ENCODE data around the gene CLCA2.

DNA sequence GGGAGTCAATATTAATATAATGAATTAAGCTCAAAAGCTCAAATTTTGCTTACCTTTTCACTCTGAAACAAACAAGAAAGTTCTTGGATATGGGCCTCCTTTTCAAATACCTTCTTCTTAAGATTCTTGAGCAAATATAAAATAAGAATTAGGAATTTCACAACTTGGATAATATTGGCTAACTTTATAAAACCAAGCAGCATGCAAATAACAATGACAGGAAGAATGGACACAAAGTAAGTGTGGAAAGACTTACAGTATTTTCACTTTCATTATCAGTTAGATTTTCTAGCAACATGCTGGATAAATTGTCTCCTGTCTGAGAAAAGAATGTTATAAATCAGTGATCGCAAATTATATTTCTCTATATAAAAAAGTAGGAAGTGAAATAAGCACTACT is 41.1 kb upstream of the CLCA2 start:
- TF ChIP-seq, protein P1, sequence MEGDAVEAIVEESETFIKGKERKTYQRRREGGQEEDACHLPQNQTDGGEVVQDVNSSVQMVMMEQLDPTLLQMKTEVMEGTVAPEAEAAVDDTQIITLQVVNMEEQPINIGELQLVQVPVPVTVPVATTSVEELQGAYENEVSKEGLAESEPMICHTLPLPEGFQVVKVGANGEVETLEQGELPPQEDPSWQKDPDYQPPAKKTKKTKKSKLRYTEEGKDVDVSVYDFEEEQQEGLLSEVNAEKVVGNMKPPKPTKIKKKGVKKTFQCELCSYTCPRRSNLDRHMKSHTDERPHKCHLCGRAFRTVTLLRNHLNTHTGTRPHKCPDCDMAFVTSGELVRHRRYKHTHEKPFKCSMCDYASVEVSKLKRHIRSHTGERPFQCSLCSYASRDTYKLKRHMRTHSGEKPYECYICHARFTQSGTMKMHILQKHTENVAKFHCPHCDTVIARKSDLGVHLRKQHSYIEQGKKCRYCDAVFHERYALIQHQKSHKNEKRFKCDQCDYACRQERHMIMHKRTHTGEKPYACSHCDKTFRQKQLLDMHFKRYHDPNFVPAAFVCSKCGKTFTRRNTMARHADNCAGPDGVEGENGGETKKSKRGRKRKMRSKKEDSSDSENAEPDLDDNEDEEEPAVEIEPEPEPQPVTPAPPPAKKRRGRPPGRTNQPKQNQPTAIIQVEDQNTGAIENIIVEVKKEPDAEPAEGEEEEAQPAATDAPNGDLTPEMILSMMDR (IDR thresholded peaks at IDR 0.05; ENCODE audit: poor library complexity): no peak
- no peak for TF ChIP-seq EZH2 (IDR thresholded peaks at IDR 0.05; ENCODE audit: borderline replicate concordance)
